Hepatocyte (in vitro differentiated cells): Measurements from ENCODE around the gene EXOC3. TPM values are rescaled to one million over a fixed set of nuclear protein-coding genes. Genes with fewer than 3 reads are reported as not detected.

Experiments used
- DNase-seq: peaks from one replicate; pipeline ENCODE4 v3.0.0-alpha.2; 2016; ENCODE audit warnings: low spot score
- H2AFZ ChIP-seq: fragments of 200-600 bp; sonication (generic); 2 replicates; pipeline ENCODE4 v1.6.0; 2016; ENCODE audit warnings: antibody characterized with exemption, mild to moderate bottlenecking
- H3K27ac ChIP-seq: fragments of 200-600 bp; sonication (generic); 2 replicates; pipeline ENCODE4 v1.5.1; 2016; ENCODE audit warnings: mild to moderate bottlenecking
- H3K27me3 ChIP-seq: fragments of 200-600 bp; sonication (generic); 2 replicates; pipeline ENCODE4 v1.6.1; 2016
- H3K36me3 ChIP-seq: fragments of 200-600 bp; sonication (generic); replicated peaks from 2 replicates; pipeline ENCODE4 v1.5.1; 2016; ENCODE audit warnings: low read depth; ENCODE audit not compliant: insufficient read depth
- H3K4me1 ChIP-seq: fragments of 200-600 bp; sonication (generic); 2 replicates; pipeline ENCODE4 v1.5.1; 2016; ENCODE audit warnings: mild to moderate bottlenecking, moderate library complexity; ENCODE audit not compliant: insufficient read depth
- H3K4me2 ChIP-seq: fragments of 200-600 bp; sonication (generic); 2 replicates; pipeline ENCODE4 v1.6.0; 2016
- H3K4me3 ChIP-seq: fragments of 200-600 bp; sonication (generic); 2 replicates; pipeline ENCODE4 v1.5.1; 2016; ENCODE audit warnings: mild to moderate bottlenecking
- H3K79me2 ChIP-seq: fragments of 200-600 bp; sonication (generic); 2 replicates; pipeline ENCODE4 v1.6.0; 2017; ENCODE audit warnings: mild to moderate bottlenecking
- H3K9me2 ChIP-seq: fragments of 200-600 bp; sonication (generic); replicated peaks from 2 replicates; pipeline ENCODE4 v1.6.0; 2017; ENCODE audit warnings: mild to moderate bottlenecking; ENCODE audit not compliant: insufficient read depth
- H3K9me3 ChIP-seq: fragments of 200-600 bp; sonication (generic); 2 replicates; pipeline ENCODE4 v1.5.1; 2016; ENCODE audit warnings: low read depth, mild to moderate bottlenecking
- H4K20me1 ChIP-seq: fragments of 200-600 bp; sonication (generic); 2 replicates; pipeline ENCODE4 v1.6.0; 2016; ENCODE audit warnings: mild to moderate bottlenecking; ENCODE audit not compliant: insufficient read depth, poor library complexity, severe bottlenecking
- CTCF ChIP-seq: fragments of 200-600 bp; sonication (generic); IDR thresholded peaks from 2 replicates; pipeline ENCODE4 v1.5.1; 2016; ENCODE audit warnings: antibody characterized with exemption, mild to moderate bottlenecking; ENCODE audit not compliant: poor library complexity
- EZH2 ChIP-seq: fragments of 200-600 bp; sonication (generic); IDR thresholded peaks from 2 replicates; pipeline ENCODE4 v1.6.1; 2016; ENCODE audit warnings: antibody characterized with exemption, mild to moderate bottlenecking, borderline replicate concordance
- EZH2phosphoT487 ChIP-seq: fragments of 200-600 bp; sonication (generic); IDR thresholded peaks from one replicate; pipeline ENCODE4 v1.6.1; 2018; ENCODE audit warnings: antibody characterized with exemption, mild to moderate bottlenecking, low read depth, moderate library complexity; ENCODE audit not compliant: unreplicated experiment, severe bottlenecking
- WGBS: methylation state at CpG from one replicate; pipeline ENCODE4 v1.1.6; 2016; ENCODE audit warnings: low lambda C conversion rate; ENCODE audit errors: missing lambda C conversion rate; 5-methylcytosine and 5-hydroxymethylcytosine counted together
- polyA plus RNA-seq: library from polyadenylated mRNA; unstranded; fragments of >200 nt; fragmentation: Nextera tagmentation; extraction: Ambion mirVana; gene quantifications from 2 replicates; pipeline ENCODE4 v1.2.1, GENCODE V29; 2016
- total RNA-seq: library from RNA; depleted of rRNA; stranded (reverse); fragments of >200 nt; gene quantifications from 2 replicates; pipeline ENCODE4 v1.2.3, GENCODE V29; 2014

The EXOC3 gene
- total and polyA plus RNA-seq, 2 experiments from 2014 or later, result 36.1 to 38.3 TPM

- no peaks in the 10 kb centered on the region for H3K36me3 ChIP-seq
- 85% methylated on average over 18 of the region's 18 CpGs for WGBS
Measured at GRCh38 chr5:478982-479535, 36.1 kb downstream of the EXOC3 start.

GRCh38 chr5:479566-480319 lies 36.8 kb downstream of the EXOC3 start:
- Histone ChIP-seq H3K36me3 (no peaks in the 10 kb centered on the region), H3K4me3 (no peak overlapping the region), H3K9me2 (no peaks in the 10 kb centered on the region), H2AFZ (no peak overlapping the region), H3K4me1 (peaks cover 10% of the 10 kb centered on the region), H3K27me3 (peaks cover 3% of the 10 kb centered on the region), H3K79me2 (no peaks in the 10 kb centered on the region), H3K27ac (no peak overlapping the region), H4K20me1 (peaks cover 5% of the 10 kb centered on the region), H3K4me2 (no peak overlapping the region), H3K9me3 (no peaks in the 10 kb centered on the region)
- no peak for DNase-seq
- no peak for TF ChIP-seq EZH2
- no peak for TF ChIP-seq EZH2phosphoT487
- no peak for TF ChIP-seq CTCF
- WGBS, result 88% methylated on average over 34 of the region's 34 CpGs

More at GRCh38 chr5:478982-479535, 36.1 kb downstream of the EXOC3 start:
- TF ChIP-seq EZH2phosphoT487 (no peak), EZH2 (no peak)
- H3K4me2 ChIP-seq, result no peak overlapping the region
- H3K27me3 ChIP-seq, result peaks cover 3% of the 10 kb centered on the region
- no peaks in the 10 kb centered on the region for H3K9me2 ChIP-seq
- H2AFZ ChIP-seq, result no peak overlapping the region
- peaks cover 5% of the 10 kb centered on the region for H4K20me1 ChIP-seq
- no peak for DNase-seq
- H3K4me3 ChIP-seq, result no peak overlapping the region
- H3K9me3 ChIP-seq, result no peaks in the 10 kb centered on the region
- no peaks in the 10 kb centered on the region for H3K79me2 ChIP-seq
- peaks cover 11% of the 10 kb centered on the region for H3K4me1 ChIP-seq
- no peak overlapping the region for H3K27ac ChIP-seq

DNA sequence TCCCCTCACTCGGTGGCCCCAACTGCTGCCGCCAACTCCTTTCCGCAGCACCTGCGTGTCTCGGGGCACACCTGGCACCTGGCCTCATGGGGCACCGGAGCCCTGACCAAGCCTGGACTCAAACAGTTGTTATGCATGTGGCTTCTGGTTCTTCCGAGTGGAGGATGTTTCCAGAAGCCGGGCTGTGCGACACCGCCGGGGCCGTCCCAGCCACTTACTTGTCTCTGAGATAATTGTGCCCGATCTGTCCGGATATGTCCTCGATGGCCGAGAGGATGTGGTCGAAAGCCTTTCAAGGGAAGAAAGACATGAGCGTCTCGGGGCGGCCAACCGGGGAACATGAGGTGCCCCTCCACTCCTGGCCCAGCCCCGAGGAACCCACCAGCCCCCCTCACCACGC lies 38.4 kb downstream of the EXOC3 start:
- H3K4me3 ChIP-seq, result no peak overlapping the region
- H3K79me2 ChIP-seq, result no peaks in the 10 kb centered on the region
- no peak overlapping the region for H3K27ac ChIP-seq
- H2AFZ ChIP-seq, result no peak overlapping the region
- DNase-seq, result no peak
- H3K4me1 ChIP-seq, result no peaks in the 10 kb centered on the region
- no peak for TF ChIP-seq CTCF
- TF ChIP-seq EZH2phosphoT487, result no peak
- no peak for TF ChIP-seq EZH2
- H3K27me3 ChIP-seq, result no peaks in the 10 kb centered on the region
- WGBS, result 91% methylated on average over 16 of the region's 23 CpGs
- H4K20me1 ChIP-seq, result no peaks in the 10 kb centered on the region
- no peaks in the 10 kb centered on the region for H3K9me2 ChIP-seq
- no peak overlapping the region for H3K4me2 ChIP-seq
- H3K36me3 ChIP-seq, result no peaks in the 10 kb centered on the region
- H3K9me3 ChIP-seq, result no peaks in the 10 kb centered on the region

DNA sequence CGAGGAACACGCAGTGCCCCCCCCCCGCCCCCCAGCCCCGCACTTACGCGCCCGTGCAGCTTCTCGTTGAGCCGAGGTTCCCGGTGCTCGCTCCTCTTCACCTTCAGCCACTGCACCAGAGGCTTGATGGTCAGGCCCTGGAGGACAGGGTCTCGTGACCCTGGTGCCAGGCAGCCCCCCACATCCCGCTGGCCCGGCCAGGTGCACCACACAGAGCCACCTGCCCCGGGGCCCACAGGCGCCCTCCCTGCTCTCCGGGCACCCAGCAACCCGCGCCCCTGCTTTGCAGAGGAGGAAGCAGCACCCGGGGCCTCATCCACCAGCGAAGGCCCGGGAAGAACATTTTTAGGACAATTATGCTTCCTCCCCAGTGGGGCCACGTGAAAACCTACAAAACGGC lies 39.0 kb downstream of the EXOC3 start:
- DNase-seq, result no peak
- Histone ChIP-seq H4K20me1 (no peaks in the 10 kb centered on the region), H3K27me3 (no peaks in the 10 kb centered on the region), H3K9me3 (no peaks in the 10 kb centered on the region), H3K4me3 (no peak overlapping the region), H3K36me3 (no peaks in the 10 kb centered on the region), H3K27ac (no peak overlapping the region), H3K4me1 (no peaks in the 10 kb centered on the region), H3K9me2 (no peaks in the 10 kb centered on the region), H2AFZ (no peak overlapping the region), H3K79me2 (no peaks in the 10 kb centered on the region), H3K4me2 (no peak overlapping the region)
- 94% methylated on average over 21 of the region's 24 CpGs for WGBS
- no peak for TF ChIP-seq EZH2phosphoT487
- no peak for TF ChIP-seq EZH2
- no peak for TF ChIP-seq CTCF
